Measurements from ENCODE around the gene ESD.
"Not testable (repeated sequence)": the region's sequence is repeated elsewhere in the genome, so short reads cannot be mapped to it uniquely, and the experiment has no call there.

ESD gene

GRCh38 chr13:46796515-46797474, at the start of gene ESD:
TSS of gene ESD (minus strand) at chr13:46797161. CDS start at chr13:46791413, 5,748 bp downstream.
- DNase-seq, result peak; percentile 45 to 92 (median 82)

GRCh38 chr13:46846726-46847125, 49.8 kb upstream of the ESD start:
- DNase-seq, result peak in 3 of 14 donors; percentile 10 to 11 (median 11)

- DNase-seq, result no peak
Observed at GRCh38 chr13:46845146-46845545, 48.2 kb upstream of the ESD start.

- DNase-seq, result no peak
Observed at GRCh38 chr13:46844431-46844830, 47.5 kb upstream of the ESD start.

- no peak for DNase-seq
Observed at GRCh38 chr13:46839399-46839798, 42.4 kb upstream of the ESD start.

- no peak for DNase-seq
Observed at GRCh38 chr13:46834657-46835056, 37.7 kb upstream of the ESD start.

GRCh38 chr13:46831588-46832194, 34.7 kb upstream of the ESD start:
- peak in 5 of 14 donors; percentile 0 to 26 (median 3) for DNase-seq

GRCh38 chr13:46830405-46831005, 33.5 kb upstream of the ESD start:
- DNase-seq, result no peak

GRCh38 chr13:46822551-46822950, 25.6 kb upstream of the ESD start:
- DNase-seq, result no peak

GRCh38 chr13:46817838-46818476, 21.0 kb upstream of the ESD start:
- DNase-seq, result no peak

GRCh38 chr13:46817095-46817494, 20.1 kb upstream of the ESD start:
- DNase-seq, result no peak

- DNase-seq, result no peak
Observed at GRCh38 chr13:46816371-46816770, 19.4 kb upstream of the ESD start.

GRCh38 chr13:46812301-46812797, 15.4 kb upstream of the ESD start:
- DNase-seq, result no peak

GRCh38 chr13:46810440-46810839, 13.5 kb upstream of the ESD start:
- DNase-seq, result no peak

- DNase-seq, result not testable (repeated sequence)
Observed at GRCh38 chr13:46804921-46805320, 8.0 kb upstream of the ESD start.

- DNase-seq, result no peak
Observed at GRCh38 chr13:46804391-46804815, 7.4 kb upstream of the ESD start.

- DNase-seq, result no peak
Observed at GRCh38 chr13:46803586-46803985, 6.6 kb upstream of the ESD start.

- DNase-seq, result no peak
Observed at GRCh38 chr13:46801858-46802257, 4.9 kb upstream of the ESD start.

- DNase-seq, result no peak
Observed at GRCh38 chr13:46799139-46799538, 2.2 kb upstream of the ESD start.

- peak in 1 of 14 donors; percentile 10 for DNase-seq
Observed at GRCh38 chr13:46797501-46798237, 708 bp upstream of the ESD start.

GRCh38 chr13:46796129-46796514, 839 bp downstream of the ESD start:
- no peak for DNase-seq

GRCh38 chr13:46795321-46795720, 1.6 kb downstream of the ESD start:
- no peak for DNase-seq
